ENCODE results near the gene FLNA. TPM values are rescaled to one million over a fixed set of nuclear protein-coding genes. Genes with fewer than 3 reads are reported as not detected.

FLNA gene
- total RNA-seq, 2 donors from 2014 or later = 1,074 to 1,251 TPM

DNA sequence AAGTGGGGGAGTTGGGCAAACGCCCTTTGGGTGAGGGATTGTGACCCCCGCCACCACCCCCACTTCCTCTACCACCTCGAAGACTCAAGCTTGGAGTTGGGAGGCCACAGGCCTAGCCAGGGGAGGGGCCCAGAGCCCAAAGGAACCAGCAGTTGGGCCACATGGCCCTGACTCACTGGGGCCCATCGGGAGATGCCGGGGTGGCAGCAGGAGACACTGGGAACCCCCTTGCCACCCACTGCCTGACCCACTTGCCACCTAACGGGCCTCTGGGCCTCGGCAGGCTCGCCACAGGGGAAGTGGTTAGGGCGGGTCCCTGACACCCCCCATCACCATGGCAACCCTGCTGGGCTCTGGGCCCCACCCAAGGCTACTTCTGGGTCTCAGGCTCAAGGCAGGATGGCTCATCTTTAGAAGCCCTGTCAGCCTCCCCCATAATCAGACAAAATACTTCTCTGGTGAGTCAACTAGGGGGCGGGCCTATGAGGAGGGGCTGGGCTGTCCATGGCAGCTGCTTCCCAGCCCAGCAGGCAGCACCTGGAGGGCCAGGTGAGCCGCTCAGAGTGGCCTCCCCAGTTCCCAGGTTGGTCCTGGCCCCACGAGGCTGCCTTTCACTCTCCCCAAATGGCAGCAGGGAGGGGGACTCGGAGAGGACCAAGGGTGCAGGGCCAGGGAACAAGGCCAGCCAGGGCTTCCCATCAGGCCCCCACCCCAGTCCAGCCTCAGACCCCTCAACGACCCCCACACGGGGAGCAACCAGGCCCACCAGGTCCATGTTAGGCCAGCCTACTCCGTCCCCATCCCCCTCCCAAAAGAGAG, 5.6 kb downstream of the FLNA start:
- H3K27ac ChIP-seq (ENCODE audit: low read depth, low read length) = peak overlapping the region; percentile 90
- no peaks in the 10 kb centered on the region for H3K4me1 Mint-ChIP-seq
- H3K36me3 ChIP-seq (ENCODE audit: control insufficient read depth, insufficient read depth, low read length) = peaks cover 54% of the 10 kb centered on the region
- peak overlapping the region; percentile 92 for H3K4me3 Mint-ChIP-seq
- peaks cover 5% of the 10 kb centered on the region for H3K27me3 Mint-ChIP-seq (ENCODE audit: insufficient read depth)
- WGBS, 2 experiments (ENCODE audit: insufficient coverage in 1 of 2, insufficient read length in 1 of 2) = 0 to 24% methylated on average over 1 to 10 of the region's 16 CpGs
- no peaks in the 10 kb centered on the region for H3K4me1 ChIP-seq (ENCODE audit: control insufficient read depth, insufficient read depth, low read length)
- no peaks in the 10 kb centered on the region for H3K27me3 ChIP-seq (ENCODE audit: control insufficient read depth, insufficient read depth, low read length, poor library complexity, severe bottlenecking)
- H3K27ac Mint-ChIP-seq = no peak overlapping the region
- H3K4me3 ChIP-seq (ENCODE audit: low read length) = peak overlapping the region; percentile 92
- H3K9me3 ChIP-seq (ENCODE audit: control insufficient read depth, low read length) = no peaks in the 10 kb centered on the region
- peak overlapping the region; percentile 96 for H3K9ac ChIP-seq (ENCODE audit: extremely low read depth, low read length, poor library complexity, severe bottlenecking)
- TF ChIP-seq, protein P1, sequence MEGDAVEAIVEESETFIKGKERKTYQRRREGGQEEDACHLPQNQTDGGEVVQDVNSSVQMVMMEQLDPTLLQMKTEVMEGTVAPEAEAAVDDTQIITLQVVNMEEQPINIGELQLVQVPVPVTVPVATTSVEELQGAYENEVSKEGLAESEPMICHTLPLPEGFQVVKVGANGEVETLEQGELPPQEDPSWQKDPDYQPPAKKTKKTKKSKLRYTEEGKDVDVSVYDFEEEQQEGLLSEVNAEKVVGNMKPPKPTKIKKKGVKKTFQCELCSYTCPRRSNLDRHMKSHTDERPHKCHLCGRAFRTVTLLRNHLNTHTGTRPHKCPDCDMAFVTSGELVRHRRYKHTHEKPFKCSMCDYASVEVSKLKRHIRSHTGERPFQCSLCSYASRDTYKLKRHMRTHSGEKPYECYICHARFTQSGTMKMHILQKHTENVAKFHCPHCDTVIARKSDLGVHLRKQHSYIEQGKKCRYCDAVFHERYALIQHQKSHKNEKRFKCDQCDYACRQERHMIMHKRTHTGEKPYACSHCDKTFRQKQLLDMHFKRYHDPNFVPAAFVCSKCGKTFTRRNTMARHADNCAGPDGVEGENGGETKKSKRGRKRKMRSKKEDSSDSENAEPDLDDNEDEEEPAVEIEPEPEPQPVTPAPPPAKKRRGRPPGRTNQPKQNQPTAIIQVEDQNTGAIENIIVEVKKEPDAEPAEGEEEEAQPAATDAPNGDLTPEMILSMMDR (conservative IDR thresholded peaks at IDR 0.05) = no peak
- peaks cover 50% of the 10 kb centered on the region for H3K9me3 Mint-ChIP-seq
- H3K36me3 Mint-ChIP-seq (ENCODE audit: low read depth) = peaks cover 27% of the 10 kb centered on the region
- peak; percentile 78 for DNase-seq

GRCh38 chrX:154367474-154368308, 6.7 kb downstream of the FLNA start:
- no peak for DNase-seq
- H3K4me1 Mint-ChIP-seq = no peaks in the 10 kb centered on the region
- peak overlapping the region; percentile 92 for H3K4me3 Mint-ChIP-seq
- peaks cover 48% of the 10 kb centered on the region for H3K9me3 Mint-ChIP-seq
- Histone ChIP-seq H3K27me3 (ENCODE audit: control insufficient read depth, insufficient read depth, low read length, poor library complexity, severe bottlenecking) (no peaks in the 10 kb centered on the region), H3K9me3 (ENCODE audit: control insufficient read depth, low read length) (no peaks in the 10 kb centered on the region), H3K9ac (ENCODE audit: extremely low read depth, low read length, poor library complexity, severe bottlenecking) (no peak overlapping the region), H3K4me3 (ENCODE audit: low read length) (peak overlapping the region; percentile 92), H3K36me3 (ENCODE audit: control insufficient read depth, insufficient read depth, low read length) (peaks cover 61% of the 10 kb centered on the region), H3K27ac (ENCODE audit: low read depth, low read length) (no peak overlapping the region), H3K4me1 (ENCODE audit: control insufficient read depth, insufficient read depth, low read length) (no peaks in the 10 kb centered on the region)
- peak overlapping the region; percentile 66 for H3K27ac Mint-ChIP-seq
- 78 to 93% methylated on average over 5 to 31 of the region's 31 CpGs for WGBS, 2 experiments (ENCODE audit: insufficient coverage in 1 of 2, insufficient read length in 1 of 2)
- H3K27me3 Mint-ChIP-seq (ENCODE audit: insufficient read depth) = peaks cover 5% of the 10 kb centered on the region
- TF ChIP-seq, protein P1 (conservative IDR thresholded peaks at IDR 0.05) = no peak
- H3K36me3 Mint-ChIP-seq (ENCODE audit: low read depth) = peaks cover 34% of the 10 kb centered on the region

DNA sequence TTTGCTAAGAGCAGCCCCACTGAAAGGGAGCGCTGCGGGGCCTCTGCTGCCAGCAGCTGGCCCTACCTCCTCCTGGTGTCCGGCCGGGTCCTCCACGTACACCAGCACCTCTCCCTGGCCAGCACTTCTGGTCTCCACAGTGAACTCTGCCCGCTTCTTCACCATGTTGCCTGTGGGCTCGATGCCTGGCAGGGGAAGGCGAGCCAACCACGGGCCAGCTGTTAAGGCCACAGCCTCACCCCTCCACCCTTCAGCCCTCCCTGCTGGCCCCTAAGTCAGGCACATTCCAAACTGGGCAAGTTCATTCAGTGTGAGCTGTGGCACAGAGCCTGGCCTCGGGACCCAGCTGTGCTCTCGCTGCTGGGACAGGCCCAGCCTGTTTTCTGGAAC, 7.8 kb downstream of the FLNA start:
- no peaks in the 10 kb centered on the region for H3K4me1 ChIP-seq (ENCODE audit: control insufficient read depth, insufficient read depth, low read length)
- H3K4me3 Mint-ChIP-seq = no peak overlapping the region
- H3K27ac Mint-ChIP-seq = peak overlapping the region; percentile 72
- H3K27ac ChIP-seq (ENCODE audit: low read depth, low read length) = no peak overlapping the region
- H3K9ac ChIP-seq (ENCODE audit: extremely low read depth, low read length, poor library complexity, severe bottlenecking) = no peak overlapping the region
- WGBS, 2 experiments (ENCODE audit: insufficient coverage in 1 of 2, insufficient read length in 1 of 2) = 92 to 94% methylated on average over 2 to 11 of the region's 11 CpGs
- no peaks in the 10 kb centered on the region for H3K27me3 Mint-ChIP-seq (ENCODE audit: insufficient read depth)
- no peak for DNase-seq
- H3K4me1 Mint-ChIP-seq = no peaks in the 10 kb centered on the region
- peaks cover 38% of the 10 kb centered on the region for H3K36me3 Mint-ChIP-seq (ENCODE audit: low read depth)
- H3K9me3 Mint-ChIP-seq = peaks cover 49% of the 10 kb centered on the region
- TF ChIP-seq, protein P1 (conservative IDR thresholded peaks at IDR 0.05) = no peak
- peaks cover 71% of the 10 kb centered on the region for H3K36me3 ChIP-seq (ENCODE audit: control insufficient read depth, insufficient read depth, low read length)
- peak overlapping the region; percentile 92 for H3K4me3 ChIP-seq (ENCODE audit: low read length)
- no peaks in the 10 kb centered on the region for H3K27me3 ChIP-seq (ENCODE audit: control insufficient read depth, insufficient read depth, low read length, poor library complexity, severe bottlenecking)
- H3K9me3 ChIP-seq (ENCODE audit: control insufficient read depth, low read length) = no peaks in the 10 kb centered on the region
